SH-SY5Y (cell line): ENCODE results near the gene GABPB1.

Experiments used
- GATA2 ChIP-seq: IDR thresholded peaks from 2 replicates; pipeline ENCODE4 v1.6.1; 2011; ENCODE audit warnings: mild to moderate bottlenecking, low read depth, low read length
- GATA3 ChIP-seq: IDR thresholded peaks from 2 replicates; pipeline ENCODE4 v1.6.1; 2011; ENCODE audit warnings: low read depth, mild to moderate bottlenecking, low read length, moderate library complexity

DNA sequence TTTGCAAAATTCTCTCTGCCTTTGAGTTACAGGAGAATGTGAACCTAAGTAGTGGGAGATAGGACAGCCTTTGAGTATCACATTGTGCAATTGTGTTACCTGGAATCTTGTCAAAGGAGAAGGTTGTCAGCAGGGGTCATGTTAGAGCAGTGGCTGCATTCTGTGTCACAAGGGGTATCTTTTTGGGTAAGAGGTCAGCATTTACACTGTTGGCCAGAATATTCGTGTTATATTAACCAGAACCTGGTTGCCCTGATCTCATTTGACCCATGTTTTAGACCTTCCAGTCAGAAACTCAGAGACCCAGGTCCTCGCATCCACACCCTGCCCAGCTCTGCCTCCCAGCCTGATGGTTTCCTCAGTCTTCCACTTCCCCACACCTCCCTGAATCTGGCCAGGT is 116.7 kb downstream of the GABPB1 start:
- TF ChIP-seq GATA2 (no peak), GATA3 (no peak)
